ENCODE measurements around the gene COL27A1. TPM values are rescaled to one million over a fixed set of nuclear protein-coding genes. Genes with fewer than 3 reads are reported as not detected.

COL27A1 gene
- total RNA-seq, 1 donor from 2014 or later: 3.9 TPM

- H3K4me1 Mint-ChIP-seq (ENCODE audit: low read depth, unreplicated experiment): no peaks in the 10 kb centered on the region
- H3K36me3 Mint-ChIP-seq (ENCODE audit: unreplicated experiment): no peaks in the 10 kb centered on the region
- no peak overlapping the region for H3K27ac Mint-ChIP-seq (ENCODE audit: unreplicated experiment)
- H3K27me3 Mint-ChIP-seq (ENCODE audit: unreplicated experiment): peaks cover 2% of the 10 kb centered on the region
- no peak overlapping the region for H3K4me3 Mint-ChIP-seq (ENCODE audit: unreplicated experiment)
- H3K9me3 Mint-ChIP-seq (ENCODE audit: unreplicated experiment): peaks cover 3% of the 10 kb centered on the region
- DNase-seq: no peak
- TF ChIP-seq CTCF (IDR thresholded peaks at IDR 0.05; ENCODE audit: partially characterized antibody, unreplicated experiment): no peak
These were observed 60.7 kb downstream of the COL27A1 start for GRCh38 chr9:114216081-114216480.

- H3K27me3 Mint-ChIP-seq (ENCODE audit: unreplicated experiment): peaks cover 2% of the 10 kb centered on the region
- H3K27ac Mint-ChIP-seq (ENCODE audit: unreplicated experiment): no peak overlapping the region
- no peaks in the 10 kb centered on the region for H3K4me1 Mint-ChIP-seq (ENCODE audit: low read depth, unreplicated experiment)
- DNase-seq: no peak
- no peak for TF ChIP-seq CTCF (IDR thresholded peaks at IDR 0.05; ENCODE audit: partially characterized antibody, unreplicated experiment)
- H3K4me3 Mint-ChIP-seq (ENCODE audit: unreplicated experiment): no peak overlapping the region
- peaks cover 3% of the 10 kb centered on the region for H3K9me3 Mint-ChIP-seq (ENCODE audit: unreplicated experiment)
- no peaks in the 10 kb centered on the region for H3K36me3 Mint-ChIP-seq (ENCODE audit: unreplicated experiment)
These were observed 61.6 kb downstream of the COL27A1 start for GRCh38 chr9:114216976-114217375.

- Mint-ChIP-seq H3K9me3 (ENCODE audit: unreplicated experiment) (peaks cover 3% of the 10 kb centered on the region), H3K36me3 (ENCODE audit: unreplicated experiment) (no peaks in the 10 kb centered on the region), H3K4me3 (ENCODE audit: unreplicated experiment) (no peak overlapping the region), H3K27me3 (ENCODE audit: unreplicated experiment) (no peaks in the 10 kb centered on the region), H3K27ac (ENCODE audit: unreplicated experiment) (no peak overlapping the region), H3K4me1 (ENCODE audit: low read depth, unreplicated experiment) (no peaks in the 10 kb centered on the region)
- DNase-seq: no peak
- no peak for TF ChIP-seq CTCF (IDR thresholded peaks at IDR 0.05; ENCODE audit: partially characterized antibody, unreplicated experiment)
These were observed 63.2 kb downstream of the COL27A1 start for GRCh38 chr9:114218264-114219120.

GRCh38 chr9:114220061-114220541 lies 64.8 kb downstream of the COL27A1 start:
- H3K9me3 Mint-ChIP-seq (ENCODE audit: unreplicated experiment): peaks cover 3% of the 10 kb centered on the region
- H3K27ac Mint-ChIP-seq (ENCODE audit: unreplicated experiment): no peak overlapping the region
- H3K27me3 Mint-ChIP-seq (ENCODE audit: unreplicated experiment): no peaks in the 10 kb centered on the region
- no peak for TF ChIP-seq CTCF (IDR thresholded peaks at IDR 0.05; ENCODE audit: partially characterized antibody, unreplicated experiment)
- H3K36me3 Mint-ChIP-seq (ENCODE audit: unreplicated experiment): no peaks in the 10 kb centered on the region
- H3K4me3 Mint-ChIP-seq (ENCODE audit: unreplicated experiment): no peak overlapping the region
- H3K4me1 Mint-ChIP-seq (ENCODE audit: low read depth, unreplicated experiment): no peaks in the 10 kb centered on the region
- DNase-seq: no peak
